K562 (cell line): Measurements from ENCODE around the gene ZFAND6. TPM values are rescaled to one million over a fixed set of nuclear protein-coding genes. Genes with fewer than 3 reads are reported as not detected.
A peak's percentile ranks its signal among the peaks of the same experiment; 100 is the strongest.
"Not testable (repeated sequence)": the region's sequence is repeated elsewhere in the genome, so short reads cannot be mapped to it uniquely, and the experiment has no call there.

Experiments
- ARID1B ChIP-seq: fragments of 450-650 bp; IDR thresholded peaks from 2 replicates; pipeline ENCODE4 v1.6.1; 2016; ENCODE audit warnings: antibody characterized with exemption, mild to moderate bottlenecking, inconsistent platforms
- BCOR ChIP-seq: fragments of 450-650 bp; IDR thresholded peaks from 2 replicates; pipeline ENCODE4 v1.6.1; 2016
- CBFA2T2 ChIP-seq: fragments of 450-650 bp; conservative IDR thresholded peaks from 2 replicates; pipeline ENCODE4 v1.6.1; 2017; ENCODE audit warnings: mild to moderate bottlenecking
- CTBP1 ChIP-seq: fragments of 450-650 bp; IDR thresholded peaks from 2 replicates; pipeline ENCODE4 v1.6.1; 2016; ENCODE audit warnings: borderline replicate concordance
- EGR1 ChIP-seq: fragments of 450-650 bp; conservative IDR thresholded peaks from 2 replicates; pipeline ENCODE4 v1.6.1; 2017; ENCODE audit warnings: mild to moderate bottlenecking
- EHMT2 ChIP-seq: fragments of 450-650 bp; IDR thresholded peaks from 2 replicates; pipeline ENCODE4 v1.6.1; 2018; ENCODE audit warnings: antibody characterized with exemption
- EP300 ChIP-seq: IDR thresholded peaks from 2 replicates; pipeline ENCODE4 v1.6.1; 2012; ENCODE audit warnings: low read length, improper control_type of control experiment
- ESRRA ChIP-seq: fragments of 450-650 bp; IDR thresholded peaks from 2 replicates; pipeline ENCODE4 v1.6.1; 2014; ENCODE audit warnings: low read depth, mild to moderate bottlenecking, moderate library complexity, borderline replicate concordance
- MEIS2 ChIP-seq: fragments of 450-650 bp; IDR thresholded peaks from 2 replicates; pipeline ENCODE4 v1.6.1; 2014; ENCODE audit warnings: mild to moderate bottlenecking; ENCODE audit not compliant: partially characterized antibody
- NFE2 ChIP-seq: IDR thresholded peaks from 2 replicates; pipeline ENCODE4 v1.6.1; 2014; ENCODE audit warnings: antibody characterized with exemption, low read depth
- SMAD4 ChIP-seq: fragments of 250-450 bp; sonication (Bioruptor Pico); conservative IDR thresholded peaks from 2 replicates; pipeline ENCODE4 v1.8.0; 2021; ENCODE audit warnings: inconsistent platforms, mild to moderate bottlenecking, moderate library complexity
- SRF ChIP-seq, 2 experiments: fragments of 250-450, 450-650 bp in 1 of 2; sonication (Bioruptor Pico) in 1 of 2; sonication (generic) in 1 of 2; formaldehyde crosslinking; IDR thresholded peaks; 2 replicates each; pipeline versions ENCODE4 v1.5.0 to v1.5.1; 2020 to 2022; ENCODE audit warnings: mild to moderate bottlenecking in 1 of 2, missing genetic modification reagents in 1 of 2
- TAF9B ChIP-seq: fragments of 450-650 bp; IDR thresholded peaks from 2 replicates; pipeline ENCODE4 v1.6.1; 2018; ENCODE audit warnings: mild to moderate bottlenecking; ENCODE audit not compliant: partially characterized antibody
- TAL1 ChIP-seq: fragments of 450-650 bp; IDR thresholded peaks from 2 replicates; pipeline ENCODE4 v1.6.1; 2016; ENCODE audit warnings: mild to moderate bottlenecking
- ZFX ChIP-seq: sonication (generic); formaldehyde crosslinking; IDR thresholded peaks from 2 replicates; pipeline ENCODE4 v1.8.0; 2022; ENCODE audit warnings: mild to moderate bottlenecking, missing genetic modification reagents, moderate library complexity
- ZNF263 ChIP-seq: sonication (generic); formaldehyde crosslinking; IDR thresholded peaks from 2 replicates; pipeline ENCODE4 v1.8.0; 2022; ENCODE audit warnings: mild to moderate bottlenecking, missing genetic modification reagents, borderline replicate concordance
- ZNF644 ChIP-seq: fragments of 200-800 bp; sonication (Bioruptor generic); IDR thresholded peaks from 2 replicates; pipeline ENCODE4 v1.6.1; 2016; ENCODE audit warnings: low read depth, missing genetic modification characterization, missing compliant biosample characterization
- polyA plus RNA-seq, 8 experiments: library from polyadenylated mRNA; depleted of rRNA in 4 of 8; stranded (reverse) in 5 of 8; unstranded in 3 of 8; fragments of >200 nt; fragmentation: Nextera tagmentation in 2 of 8; fragmentation: Illumina TruSeq in 1 of 8; extraction: Ambion mirVana in 2 of 8; extraction: Trizol in 1 of 8; gene quantifications; 2 replicates each; pipeline versions ENCODE4 v1.2.1 to v1.2.3, GENCODE V29; 2011 to 2014; ENCODE audit warnings: inconsistent platforms in 1 of 8, missing spikeins in 1 of 8
- total RNA-seq, 7 experiments: library from RNA; depleted of rRNA in 6 of 7; stranded (reverse); fragments of >200 nt in 6 of 7; fragmentation: Illumina TruSeq in 2 of 7; extraction: Trizol in 2 of 7; gene quantifications; 2 replicates each; pipeline versions ENCODE4 v1.2.1 to v1.2.3, GENCODE V29; 2011 to 2021; ENCODE audit warnings: low replicate concordance in 1 of 7
- TF ChIP-seq, protein P1 (sequence below): fragments of 200-800 bp; sonication (Bioruptor generic); IDR thresholded peaks from 2 replicates; pipeline ENCODE4 v1.6.1; 2017; ENCODE audit warnings: missing genetic modification characterization, missing compliant biosample characterization
- TF ChIP-seq, protein P2 (sequence below), 2 experiments: fragments of 250-450 bp in 1 of 2; fragments of 450-650 bp in 1 of 2; sonication (Bioruptor Pico) in 1 of 2; IDR thresholded peaks; 2 replicates each; pipeline versions ENCODE4 v1.6.1 to v1.8.0; 2016 to 2021; ENCODE audit warnings: mild to moderate bottlenecking in 2 of 2, moderate library complexity in 2 of 2, missing compliant biosample characterization in 1 of 2, missing genetic modification characterization in 1 of 2

ZFAND6 gene
- total and polyA plus RNA-seq, 9 of the 15 experiments (the other 6 are each of a cell fraction or from before 2014, with no cell fraction given), result 53.9 to 206 (median 88.9) TPM

DNA sequence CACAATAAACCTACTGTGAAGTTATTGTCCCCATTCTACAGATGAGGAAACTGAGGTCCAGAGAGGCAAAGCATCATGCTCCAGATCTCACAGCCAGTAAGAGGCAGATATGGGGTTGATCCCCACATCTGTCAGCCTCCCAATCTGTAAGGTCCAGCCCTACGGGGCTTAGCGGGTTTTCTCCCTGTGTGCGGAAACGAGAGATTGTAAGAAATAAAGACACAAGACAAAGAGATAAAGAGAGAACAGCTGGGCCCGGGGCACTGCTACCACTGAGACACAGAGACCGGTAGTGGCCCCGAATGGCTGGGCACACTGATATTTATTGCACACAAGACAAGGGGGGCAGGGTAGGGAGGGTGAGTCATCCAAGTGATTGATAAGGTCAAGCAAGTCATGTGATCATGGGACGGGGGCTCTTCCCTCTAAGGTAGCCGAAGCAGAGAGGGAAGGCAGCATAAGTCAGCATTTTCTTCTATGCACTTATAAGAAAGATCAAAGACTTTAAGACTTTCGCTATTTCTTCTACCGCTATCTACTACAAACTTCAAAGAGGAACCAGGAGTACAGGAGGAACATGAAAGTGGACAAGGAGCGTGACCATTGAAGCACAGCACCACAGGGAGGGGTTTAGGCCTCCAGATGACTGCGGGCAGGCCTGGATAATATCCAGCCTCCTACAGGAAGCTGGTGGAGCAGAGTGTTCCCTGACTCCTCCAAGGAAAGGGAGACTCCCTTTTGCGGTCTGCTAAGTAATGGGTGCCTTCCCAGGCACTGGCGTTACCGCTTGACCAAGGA lies 96.1 kb downstream of the ZFAND6 start (continued):
- TF ChIP-seq SRF (CRISPR knock-in tag; IDR thresholded peaks at IDR 0.05) (peak in 1 of 2 experiments; percentile 54; a peak in 1 of 4 replicates), BCOR (peak; percentile 99), CTBP1 (peak; percentile 27; the same call in 1 of the 2 replicates), EHMT2 (0 out of 2 replicates have a peak, but pooled peaks have one; percentile 9), ZNF263 (CRISPR knock-in tag) (peak; percentile 73; the same call in 1 of the 2 replicates), EGR1 (peak; percentile 22; the same call in 1 of the 2 replicates), NFE2 (peak; percentile 68), ARID1B (peak; percentile 90), TAF9B (peak; percentile 82), CBFA2T2 (peak; percentile 92), ZNF644 (tag) (peak; percentile 18; the same call in 1 of the 2 replicates), ZFX (peak; percentile 75), ESRRA (peak; percentile 59; the same call in 1 of the 2 replicates), MEIS2 (peak; percentile 93), SMAD4 (CRISPR knock-in tag) (peak; percentile 85), TAL1 (peak; percentile 73), EP300 (peak; percentile 60; the same call in 1 of the 2 replicates)
- TF ChIP-seq, protein P1, sequence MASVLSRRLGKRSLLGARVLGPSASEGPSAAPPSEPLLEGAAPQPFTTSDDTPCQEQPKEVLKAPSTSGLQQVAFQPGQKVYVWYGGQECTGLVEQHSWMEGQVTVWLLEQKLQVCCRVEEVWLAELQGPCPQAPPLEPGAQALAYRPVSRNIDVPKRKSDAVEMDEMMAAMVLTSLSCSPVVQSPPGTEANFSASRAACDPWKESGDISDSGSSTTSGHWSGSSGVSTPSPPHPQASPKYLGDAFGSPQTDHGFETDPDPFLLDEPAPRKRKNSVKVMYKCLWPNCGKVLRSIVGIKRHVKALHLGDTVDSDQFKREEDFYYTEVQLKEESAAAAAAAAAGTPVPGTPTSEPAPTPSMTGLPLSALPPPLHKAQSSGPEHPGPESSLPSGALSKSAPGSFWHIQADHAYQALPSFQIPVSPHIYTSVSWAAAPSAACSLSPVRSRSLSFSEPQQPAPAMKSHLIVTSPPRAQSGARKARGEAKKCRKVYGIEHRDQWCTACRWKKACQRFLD (CRISPR knock-in tag), result peak; percentile 83
- TF ChIP-seq, protein P2, sequence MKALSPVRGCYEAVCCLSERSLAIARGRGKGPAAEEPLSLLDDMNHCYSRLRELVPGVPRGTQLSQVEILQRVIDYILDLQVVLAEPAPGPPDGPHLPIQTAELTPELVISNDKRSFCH (CRISPR knock-in tag; IDR thresholded peaks at IDR 0.05), result not testable (repeated sequence)
- TF ChIP-seq, protein P2 (tag; IDR thresholded peaks at IDR 0.05), result peak; percentile 72
